ENCODE data around the gene HSD17B14. TPM values are rescaled to one million over a fixed set of nuclear protein-coding genes. Genes with fewer than 3 reads are reported as not detected.
A peak's percentile ranks its signal among the peaks of the same experiment; 100 is the strongest.

The HSD17B14 gene
- total and polyA plus RNA-seq, 4 donors: 3.7 to 12.6 (median 8.1) TPM

- H3K36me3 ChIP-seq (ENCODE audit: control insufficient read depth in 4 of 4, insufficient read depth in 3 of 4, low read depth in 1 of 4, low read length in 3 of 4): no peaks in the 10 kb centered on the region
- DNase-seq (ENCODE audit: low spot score): no peak
- peak overlapping the region in 1 of 2 donors; percentile 19 for H3K9ac ChIP-seq (ENCODE audit: low read depth in 1 of 2, low read length in 2 of 2)
- no peak overlapping the region for H3K4me3 ChIP-seq (ENCODE audit: low read depth in 1 of 3, low read length in 3 of 3)
- no peaks in the 10 kb centered on the region for H3K27me3 ChIP-seq (ENCODE audit: control insufficient read depth in 4 of 4, insufficient read depth in 4 of 4, low read length in 3 of 4)
- 72% methylated on average over 20 of the region's 20 CpGs for WGBS
- H3K4me1 ChIP-seq (ENCODE audit: control insufficient read depth in 4 of 4, insufficient read depth in 4 of 4, low read length in 3 of 4): peaks cover 5 to 35% (median 9%) of the 10 kb centered on the region in 4 donors
- peak overlapping the region; percentile 92 to 99 for H3K27ac ChIP-seq (ENCODE audit: low read depth in 1 of 2, low read length in 2 of 2)
- no peak for TF ChIP-seq RAD21 (IDR thresholded peaks at IDR 0.05)
- TF ChIP-seq ATF3 (IDR thresholded peaks at IDR 0.05): no peak
- TF ChIP-seq CTCF (IDR thresholded peaks at IDR 0.05; ENCODE audit: low read depth, low read length, missing input control): no peak
- no peak for TF ChIP-seq NR2F2 (IDR thresholded peaks at IDR 0.05)
- no peak for TF ChIP-seq FOXA2 (IDR thresholded peaks at IDR 0.05)
- no peak for TF ChIP-seq JUND (IDR thresholded peaks at IDR 0.05)
- no peak for TF ChIP-seq YY1 (IDR thresholded peaks at IDR 0.05)
- no peak for TF ChIP-seq ZBTB33 (IDR thresholded peaks at IDR 0.05)
- no peak for TF ChIP-seq MAX (IDR thresholded peaks at IDR 0.05)
- no peak for TF ChIP-seq REST (IDR thresholded peaks at IDR 0.05)
- no peak for TF ChIP-seq HNF4A (conservative IDR thresholded peaks at IDR 0.05)
- TF ChIP-seq EGR1 (IDR thresholded peaks at IDR 0.05; ENCODE audit: low read depth in 2 of 2): no peak
- no peak for TF ChIP-seq FOXA1 (IDR thresholded peaks at IDR 0.05)
- no peak for TF ChIP-seq GABPA (IDR thresholded peaks at IDR 0.05 in 1 of 2, conservative IDR thresholded peaks at IDR 0.05 in 1 of 2)
- no peak for TF ChIP-seq TAF1 (conservative IDR thresholded peaks at IDR 0.05)
- TF ChIP-seq SP1 (IDR thresholded peaks at IDR 0.05): no peak
- TF ChIP-seq RXRA (IDR thresholded peaks at IDR 0.05): no peak
- no peak for TF ChIP-seq HNF4G (IDR thresholded peaks at IDR 0.05)
- no peaks in the 10 kb centered on the region for H3K9me3 ChIP-seq (ENCODE audit: control insufficient read depth in 4 of 4, low read length in 3 of 4)
These were observed 65.4 kb downstream of the HSD17B14 start for GRCh38 chr19:48770734-48771472.
